CD4-positive, alpha-beta T cell treated with Interleukin-6 at 100 ng/mL for 8 hours (primary cell): Measurements from ENCODE around the gene FAAH2.
A peak's percentile ranks its signal among the peaks of the same experiment; 100 is the strongest.
"Not testable (repeated sequence)": the region's sequence is repeated elsewhere in the genome, so short reads cannot be mapped to it uniquely, and the experiment has no call there.

Experiments used
- DNase-seq: peaks from one replicate; pipeline ENCODE4 v3.0.0-alpha.2; 2020; ENCODE audit warnings: mixed read lengths, low spot score

The FAAH2 gene

DNA sequence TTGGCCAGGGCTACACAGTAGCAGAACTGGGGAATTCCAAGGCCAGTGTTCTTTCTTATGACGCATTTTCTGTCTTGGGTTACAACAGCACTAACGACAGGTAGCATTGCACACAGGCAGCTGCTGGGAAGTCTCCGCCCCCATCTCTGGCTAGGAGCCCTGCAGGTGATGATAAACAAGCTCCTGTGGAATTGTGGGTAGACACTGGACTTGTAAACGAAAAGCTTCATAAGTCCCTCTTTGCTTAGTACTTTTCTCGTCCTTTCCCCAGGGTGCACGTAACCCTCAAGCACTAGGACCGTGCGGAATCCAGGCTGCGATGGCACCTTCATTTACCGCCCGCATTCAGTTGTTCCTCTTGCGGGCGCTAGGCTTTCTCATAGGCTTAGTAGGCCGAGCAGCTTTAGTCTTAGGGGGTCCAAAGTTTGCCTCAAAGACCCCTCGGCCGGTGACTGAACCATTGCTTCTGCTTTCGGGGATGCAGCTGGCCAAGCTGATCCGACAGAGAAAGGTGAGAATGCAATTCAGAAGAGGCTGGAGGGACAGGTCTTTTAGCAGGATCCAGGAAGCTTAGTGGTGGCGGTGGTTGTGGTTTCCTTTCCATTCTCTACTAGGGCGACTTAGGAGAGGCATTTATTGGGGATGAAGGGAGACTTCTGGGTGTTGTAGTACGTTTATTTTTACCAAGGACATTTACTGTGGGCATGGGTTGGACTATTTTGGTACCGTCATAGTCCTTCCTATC, at the start of gene FAAH2:
TSS of gene FAAH2 (plus strand) at position 200 of the 745 bp plus-strand sequence. CDS start at position 320, 120 bp downstream.
- DNase-seq, result peak; percentile 77

DNA sequence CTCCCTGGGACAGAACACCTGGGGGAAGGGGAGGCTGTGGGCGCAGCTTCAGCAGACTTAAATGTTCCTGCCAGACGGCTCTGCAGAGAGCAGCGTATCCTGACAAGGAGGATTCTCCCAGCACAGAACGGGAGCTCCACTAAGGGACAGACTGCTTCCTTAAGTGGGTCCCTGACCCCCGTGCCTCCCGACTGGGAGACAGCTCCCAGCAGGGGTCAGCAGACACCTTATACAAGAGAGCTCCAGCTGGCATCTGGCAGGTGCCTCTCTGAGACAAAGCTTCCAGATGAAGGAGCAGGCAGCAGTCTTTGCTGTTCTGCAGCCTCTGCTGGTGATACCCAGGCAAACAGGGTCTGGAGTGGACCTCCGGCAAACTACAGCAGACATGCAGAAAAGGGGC, 44.5 kb upstream of the FAAH2 start:
- no peak for DNase-seq

GRCh38 chrX:57251965-57252364, 34.5 kb upstream of the FAAH2 start:
- DNase-seq, result no peak

- no peak for DNase-seq
Measured at GRCh38 chrX:57265126-57265525, 21.4 kb upstream of the FAAH2 start.

DNA sequence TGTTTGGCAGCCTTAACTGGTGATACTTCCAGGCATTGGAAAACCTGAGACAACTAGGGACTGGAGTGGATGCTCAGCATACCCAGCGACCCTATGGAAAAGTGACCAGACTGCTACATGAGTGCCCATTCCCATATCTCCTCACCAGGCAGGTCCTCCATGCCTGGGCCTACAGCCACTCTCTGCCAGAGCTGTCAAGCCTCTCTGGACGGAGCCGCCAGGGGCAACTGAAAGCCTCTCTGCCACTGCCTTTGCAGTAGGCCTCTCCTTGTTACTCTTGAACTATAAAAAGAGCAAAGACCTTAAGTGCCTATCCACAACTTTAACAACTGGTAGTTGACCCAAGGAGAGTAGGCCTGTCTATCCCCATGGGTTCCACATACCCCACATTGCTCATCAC, 20.2 kb upstream of the FAAH2 start:
- DNase-seq, result no peak

GRCh38 chrX:57266871-57267270, 19.6 kb upstream of the FAAH2 start:
- DNase-seq, result no peak

DNA sequence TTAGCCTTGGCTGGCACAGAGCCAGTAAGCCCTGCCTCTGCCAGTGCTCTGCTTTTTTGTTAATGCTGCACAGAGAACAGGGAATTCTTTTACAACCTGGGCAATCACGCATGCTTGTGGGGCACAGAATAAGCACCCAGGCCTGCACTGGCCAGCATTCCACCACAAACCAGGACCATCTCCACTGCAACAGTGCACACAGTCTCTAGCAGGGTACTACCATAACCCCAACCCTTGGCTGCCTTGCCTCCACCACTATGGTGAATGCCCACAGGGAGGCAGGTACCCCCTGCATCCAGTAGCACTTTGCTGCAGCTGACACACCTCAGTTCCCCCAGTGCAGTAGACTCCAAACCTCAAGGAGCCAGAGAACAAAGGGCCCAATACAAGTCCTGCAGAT, 19.2 kb upstream of the FAAH2 start:
- DNase-seq, result no peak

- no peak for DNase-seq
Measured at GRCh38 chrX:57270980-57271379, 15.5 kb upstream of the FAAH2 start.

GRCh38 chrX:57282568-57282967, 3.9 kb upstream of the FAAH2 start:
- peak; percentile 30 for DNase-seq

- no peak for DNase-seq
Measured at GRCh38 chrX:57285001-57285400, 1.5 kb upstream of the FAAH2 start.

- DNase-seq, result no peak
Measured at GRCh38 chrX:57289089-57289488, 2.6 kb downstream of the FAAH2 start.

DNA sequence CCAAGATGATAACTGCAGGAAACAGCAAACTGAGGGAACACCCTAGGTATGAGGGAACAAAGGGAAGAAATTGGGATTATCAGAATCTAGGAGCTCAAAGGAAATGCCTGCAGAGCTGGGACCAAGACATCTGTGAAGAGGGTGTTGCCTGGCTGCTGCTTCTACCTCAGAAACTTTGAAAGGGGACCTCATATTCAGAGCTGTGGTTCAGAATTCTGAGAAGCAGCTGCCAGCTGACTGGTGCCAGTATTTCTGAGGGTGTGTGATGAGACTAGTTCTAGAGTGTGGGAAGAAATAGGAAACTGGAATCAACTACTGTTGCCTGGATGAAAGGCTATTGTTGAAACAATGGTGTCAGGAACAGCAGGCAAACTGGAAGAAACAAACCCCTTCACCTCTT, 8.5 kb downstream of the FAAH2 start:
- no peak for DNase-seq

- DNase-seq, result not testable (repeated sequence)
Measured at GRCh38 chrX:57295679-57296078, 9.2 kb downstream of the FAAH2 start.

GRCh38 chrX:57313583-57314215, 27.2 kb downstream of the FAAH2 start:
- DNase-seq, result no peak

- no peak for DNase-seq
Measured at GRCh38 chrX:57329008-57329407, 42.5 kb downstream of the FAAH2 start.

DNA sequence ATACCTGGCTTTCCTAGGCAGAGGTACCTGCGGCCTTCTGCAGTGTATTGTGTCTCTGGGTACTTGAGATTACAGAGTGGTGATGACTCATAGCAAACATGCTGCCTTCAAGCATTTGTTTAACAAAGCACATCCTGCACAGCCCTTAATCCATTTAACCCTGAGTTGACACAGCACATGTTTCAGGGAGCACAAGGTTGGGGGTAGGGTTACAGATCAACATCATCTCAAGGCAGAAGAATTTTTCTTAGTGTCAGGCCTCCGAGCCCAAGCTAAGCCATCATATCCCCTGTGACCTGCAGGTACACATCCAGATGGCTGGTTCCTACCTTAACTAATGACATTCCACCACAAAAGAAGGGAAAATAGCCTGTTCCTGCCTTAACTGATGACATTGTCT, 49.3 kb downstream of the FAAH2 start:
- DNase-seq, result not testable (repeated sequence)

DNA sequence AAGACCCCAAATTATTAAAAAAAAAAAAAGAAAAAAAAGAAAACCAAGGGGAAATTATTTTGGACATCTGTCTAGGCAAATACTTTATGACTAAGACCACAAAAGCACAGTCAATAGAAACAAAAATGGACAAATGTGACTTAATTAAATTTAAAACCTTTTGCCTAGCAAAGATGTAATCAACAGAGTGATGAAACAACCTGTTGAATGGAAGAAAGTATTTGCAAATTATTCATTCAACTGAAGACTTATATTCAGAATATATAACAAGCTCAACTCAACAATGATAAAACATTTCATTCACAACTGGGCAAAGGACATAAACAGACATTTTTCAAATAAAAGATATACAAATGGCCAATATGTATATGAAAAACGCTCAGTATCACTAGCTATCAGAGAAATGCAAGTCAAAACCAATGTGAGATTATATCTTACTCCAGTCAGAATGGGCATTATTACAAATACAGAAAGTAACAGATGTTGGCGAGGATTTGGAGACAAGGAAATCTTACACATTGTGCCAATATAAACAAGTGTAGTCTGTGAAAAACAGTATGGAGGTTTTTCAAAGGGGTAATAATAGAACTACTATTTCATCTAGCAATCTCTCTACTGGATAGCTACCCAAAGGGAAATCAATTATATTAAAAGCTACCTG, 67.1 kb downstream of the FAAH2 start:
- no peak for DNase-seq

- no peak for DNase-seq
Measured at GRCh38 chrX:57364145-57364544, 77.6 kb downstream of the FAAH2 start.

- DNase-seq, result no peak
Measured at GRCh38 chrX:57366430-57366829, 79.9 kb downstream of the FAAH2 start.

- no peak for DNase-seq
Measured at GRCh38 chrX:57367649-57368048, 81.1 kb downstream of the FAAH2 start.

DNA sequence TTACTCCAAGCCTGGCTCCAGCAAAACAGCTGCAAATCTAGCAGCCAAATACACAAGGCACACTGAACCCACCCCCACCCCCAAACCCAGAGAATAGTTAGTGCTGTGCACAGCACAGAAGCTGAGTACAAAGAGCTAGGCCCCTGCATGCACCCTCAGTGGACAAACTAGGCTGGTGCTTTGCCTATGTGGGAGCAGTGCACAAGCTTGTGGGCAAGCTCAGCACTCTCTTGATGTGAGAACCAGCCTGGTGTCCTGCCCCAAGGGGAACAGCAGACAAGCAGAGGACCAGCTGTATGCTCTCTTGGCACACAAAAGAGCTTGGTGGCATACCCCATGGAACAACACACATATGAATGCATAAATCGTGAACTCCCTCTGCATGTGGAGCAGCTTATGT, 81.7 kb downstream of the FAAH2 start:
- DNase-seq, result no peak

- no peak for DNase-seq
Measured at GRCh38 chrX:57379296-57379695, 92.8 kb downstream of the FAAH2 start.
